ENCODE measurements around the gene ZDHHC22. TPM values are rescaled to one million over a fixed set of nuclear protein-coding genes. Genes with fewer than 3 reads are reported as not detected.
"Not testable (repeated sequence)": the region's sequence is repeated elsewhere in the genome, so short reads cannot be mapped to it uniquely, and the experiment has no call there.

Gene ZDHHC22
- total and polyA plus RNA-seq, 10 donors, result 0.02 TPM; not detected in 9

GRCh38 chr14:77177702-77178101 is 36.1 kb upstream of the ZDHHC22 start:
- DNase-seq, result no peak
- no peak overlapping the region for H3K27ac ChIP-seq
- intact Hi-C loops (cut with DNase I; ENCODE audit: low total_unique reads), result no loop called here
- H3K4me1 ChIP-seq, result peaks cover 7 to 18% (median 15%) of the 10 kb centered on the region in 6 donors
- H3K9me3 ChIP-seq, result no peaks in the 10 kb centered on the region
- 20 to 44% (median 35%) methylated on average over 1 of the region's 1 CpG for WGBS, 5 donors
- no peaks in the 10 kb centered on the region for H3K36me3 ChIP-seq
- no peak for TF ChIP-seq POLR2A (IDR thresholded peaks at IDR 0.05)
- H3K27me3 ChIP-seq (replicated peaks in 1 of 7), result peaks cover 0 to 35% (median 15%) of the 10 kb centered on the region in 7 donors
- no peak overlapping the region for H3K4me3 ChIP-seq

GRCh38 chr14:77175843-77176242 is 34.3 kb upstream of the ZDHHC22 start:
- WGBS, 5 donors, result 78 to 91% (median 86%) methylated on average over 3 of the region's 3 CpGs
- intact Hi-C loops (cut with DNase I; ENCODE audit: low total_unique reads), result no loop called here
- no peaks in the 10 kb centered on the region for H3K4me1 ChIP-seq

GRCh38 chr14:77173911-77174617 is 32.5 kb upstream of the ZDHHC22 start:
- H3K4me1 ChIP-seq; intact Hi-C loops (cut with DNase I; ENCODE audit: low total_unique reads); H3K4me3 ChIP-seq; H3K36me3 ChIP-seq; DNase-seq; H3K27ac ChIP-seq; H3K27me3 ChIP-seq (replicated peaks in 1 of 7): not testable (repeated sequence)
- H3K9me3 ChIP-seq, result peaks cover 0 to 27% (median 23%) of the 10 kb centered on the region in 8 donors
- 87 to 94% (median 92%) methylated on average over 8 to 9 of the region's 9 CpGs for WGBS, 5 donors

More at GRCh38 chr14:77175843-77176242, 34.3 kb upstream of the ZDHHC22 start:
- no peak for DNase-seq
- Histone ChIP-seq H3K9me3 (peaks cover 0 to 9% (median 5%) of the 10 kb centered on the region in 8 donors), H3K4me3 (no peak overlapping the region), H3K27me3 (replicated peaks in 1 of 7) (peaks cover 0 to 20% (median 0%) of the 10 kb centered on the region in 7 donors), H3K27ac (no peak overlapping the region), H3K36me3 (no peaks in the 10 kb centered on the region)
- TF ChIP-seq CTCF (IDR thresholded peaks at IDR 0.05 in 8 of 11, conservative IDR thresholded peaks at IDR 0.05 in 3 of 11), result no peak
- no peak for TF ChIP-seq POLR2AphosphoS5 (IDR thresholded peaks at IDR 0.05)
- TF ChIP-seq POLR2A (IDR thresholded peaks at IDR 0.05), result no peak

GRCh38 chr14:77172916-77173315 is 31.3 kb upstream of the ZDHHC22 start:
- no peak overlapping the region for H3K27ac ChIP-seq
- no peak overlapping the region for H3K4me3 ChIP-seq
- peaks cover 0 to 4% (median 0%) of the 10 kb centered on the region in 7 donors for H3K27me3 ChIP-seq (replicated peaks in 1 of 7)
- no peaks in the 10 kb centered on the region for H3K36me3 ChIP-seq
- intact Hi-C loops (cut with DNase I; ENCODE audit: low total_unique reads), result no loop called here
- H3K4me1 ChIP-seq, result no peaks in the 10 kb centered on the region
- 70 to 85% (median 76%) methylated on average over 5 of the region's 5 CpGs for WGBS, 5 donors
- H3K9me3 ChIP-seq, result peaks cover 0 to 36% (median 29%) of the 10 kb centered on the region in 8 donors
- no peak for DNase-seq
- TF ChIP-seq CTCF (IDR thresholded peaks at IDR 0.05 in 8 of 11, conservative IDR thresholded peaks at IDR 0.05 in 3 of 11), result no peak
- TF ChIP-seq POLR2AphosphoS5 (IDR thresholded peaks at IDR 0.05), result no peak
- no peak for TF ChIP-seq POLR2A (IDR thresholded peaks at IDR 0.05)

GRCh38 chr14:77170045-77170444 is 28.5 kb upstream of the ZDHHC22 start:
- intact Hi-C loops (cut with DNase I; ENCODE audit: low total_unique reads), result no loop called here
- Histone ChIP-seq H3K4me1 (no peaks in the 10 kb centered on the region), H3K36me3 (no peaks in the 10 kb centered on the region), H3K27me3 (replicated peaks in 1 of 7) (peaks cover 0 to 4% (median 0%) of the 10 kb centered on the region in 7 donors), H3K27ac (no peak overlapping the region), H3K4me3 (no peak overlapping the region), H3K9me3 (peaks cover 0 to 36% (median 29%) of the 10 kb centered on the region in 8 donors)
- TF ChIP-seq POLR2A (IDR thresholded peaks at IDR 0.05), result no peak
- TF ChIP-seq CTCF (IDR thresholded peaks at IDR 0.05 in 8 of 11, conservative IDR thresholded peaks at IDR 0.05 in 3 of 11), result no peak
- no peak for TF ChIP-seq POLR2AphosphoS5 (IDR thresholded peaks at IDR 0.05)
- no peak for DNase-seq
- 61 to 72% (median 69%) methylated on average over 3 of the region's 3 CpGs for WGBS, 5 donors
